Loucy (cell line): ENCODE measurements around the gene GIPC1.

ENCODE experiments used
- EZH2phosphoT487 ChIP-seq: fragments of 200-600 bp; IDR thresholded peaks from 2 replicates; pipeline ENCODE4 v1.6.1; 2018; ENCODE audit warnings: antibody characterized with exemption, mild to moderate bottlenecking, moderate library complexity, borderline replicate concordance
- TF ChIP-seq, protein P1 (sequence below): fragments of 200-600 bp; sonication (generic); conservative IDR thresholded peaks from 2 replicates; pipeline ENCODE4 v1.5.1; 2014; ENCODE audit warnings: mild to moderate bottlenecking, antibody characterized with exemption, low read length

DNA sequence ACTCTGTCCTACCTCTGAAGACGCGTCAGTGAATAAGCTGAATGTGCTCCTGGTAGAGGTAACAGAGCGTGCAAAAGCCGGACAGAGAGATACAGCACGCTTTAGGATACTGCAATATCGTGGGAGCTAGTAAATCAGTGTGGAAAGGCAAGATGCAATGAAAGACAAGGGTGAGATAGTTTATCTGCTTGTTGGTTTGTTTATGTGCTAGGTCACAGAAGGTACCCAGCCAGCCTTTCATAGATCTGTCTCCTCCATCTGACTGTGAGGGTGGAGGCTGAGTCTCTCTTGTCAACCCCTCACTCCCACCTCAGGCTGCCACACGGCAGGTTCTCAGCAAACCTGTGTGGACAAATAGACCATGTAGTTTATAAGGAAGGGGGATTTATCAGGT lies 904 bp upstream of the GIPC1 start:
- TF ChIP-seq, protein P1, sequence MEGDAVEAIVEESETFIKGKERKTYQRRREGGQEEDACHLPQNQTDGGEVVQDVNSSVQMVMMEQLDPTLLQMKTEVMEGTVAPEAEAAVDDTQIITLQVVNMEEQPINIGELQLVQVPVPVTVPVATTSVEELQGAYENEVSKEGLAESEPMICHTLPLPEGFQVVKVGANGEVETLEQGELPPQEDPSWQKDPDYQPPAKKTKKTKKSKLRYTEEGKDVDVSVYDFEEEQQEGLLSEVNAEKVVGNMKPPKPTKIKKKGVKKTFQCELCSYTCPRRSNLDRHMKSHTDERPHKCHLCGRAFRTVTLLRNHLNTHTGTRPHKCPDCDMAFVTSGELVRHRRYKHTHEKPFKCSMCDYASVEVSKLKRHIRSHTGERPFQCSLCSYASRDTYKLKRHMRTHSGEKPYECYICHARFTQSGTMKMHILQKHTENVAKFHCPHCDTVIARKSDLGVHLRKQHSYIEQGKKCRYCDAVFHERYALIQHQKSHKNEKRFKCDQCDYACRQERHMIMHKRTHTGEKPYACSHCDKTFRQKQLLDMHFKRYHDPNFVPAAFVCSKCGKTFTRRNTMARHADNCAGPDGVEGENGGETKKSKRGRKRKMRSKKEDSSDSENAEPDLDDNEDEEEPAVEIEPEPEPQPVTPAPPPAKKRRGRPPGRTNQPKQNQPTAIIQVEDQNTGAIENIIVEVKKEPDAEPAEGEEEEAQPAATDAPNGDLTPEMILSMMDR = no peak
- no peak for TF ChIP-seq EZH2phosphoT487
